CD14-positive monocyte (primary cell): ENCODE results near the gene UBE2H. TPM values are rescaled to one million over a fixed set of nuclear protein-coding genes. Genes with fewer than 3 reads are reported as not detected.
"Not testable (repeated sequence)": the region's sequence is repeated elsewhere in the genome, so short reads cannot be mapped to it uniquely, and the experiment has no call there.

Experiments
- DNase-seq, 3 donors: peaks; one replicate each; pipeline ENCODE4 v3.0.0-alpha.2; 2011 to 2022
- H2AFZ ChIP-seq: 2 replicates; pipeline ENCODE4 v1.6.0; 2012; ENCODE audit warnings: mild to moderate bottlenecking, low read depth, low read length, inconsistent platforms; ENCODE audit not compliant: insufficient read depth, poor library complexity, severe bottlenecking
- H3K27ac ChIP-seq, 2 donors: 1 replicate in 1 of 2; 2 replicates in 1 of 2; pipeline ENCODE4 v1.5.1; 2012 to 2013; ENCODE audit warnings: low read length in 2 of 2, control low read depth in 1 of 2, inconsistent platforms in 1 of 2, low read depth in 1 of 2, mild to moderate bottlenecking in 1 of 2
- H3K27me3 ChIP-seq, 2 donors: one replicate each; pipeline versions ENCODE4 v1.6.0 to v1.6.1; 2011 to 2013; ENCODE audit warnings: low read length in 2 of 2; ENCODE audit not compliant: control insufficient read depth in 2 of 2, insufficient read depth in 2 of 2
- H3K36me3 ChIP-seq, 2 donors: replicated peaks in 1 of 2; 1 replicate in 1 of 2; 2 replicates in 1 of 2; pipeline versions ENCODE4 v1.5.1 to v1.6.1; 2012 to 2013; ENCODE audit warnings: low read length in 2 of 2, control low read depth in 1 of 2, inconsistent platforms in 1 of 2, mild to moderate bottlenecking in 1 of 2; ENCODE audit not compliant: insufficient read depth in 2 of 2, control insufficient read depth in 1 of 2
- H3K4me1 ChIP-seq, 2 donors: 1 replicate in 1 of 2; 2 replicates in 1 of 2; pipeline versions ENCODE4 v1.5.1 to v1.6.1; 2012 to 2013; ENCODE audit warnings: low read length in 2 of 2, control low read depth in 1 of 2, inconsistent platforms in 1 of 2, mild to moderate bottlenecking in 1 of 2, moderate library complexity in 1 of 2; ENCODE audit not compliant: insufficient read depth in 2 of 2, control insufficient read depth in 1 of 2
- H3K4me2 ChIP-seq: replicated peaks from 2 replicates; pipeline ENCODE3; 2012; ENCODE audit warnings: low read length, moderate library complexity, mild to moderate bottlenecking; ENCODE audit not compliant: poor library complexity, severe bottlenecking; ENCODE audit errors: extremely low read depth
- H3K4me3 ChIP-seq, 3 experiments: fragments of 200-600 bp in 1 of 3; sonication (generic) in 1 of 3; replicated peaks in 1 of 3; 1 replicate in 2 of 3; 2 replicates in 1 of 3; pipeline ENCODE4 v1.5.1; 2011 to 2013; ENCODE audit warnings: low read length in 3 of 3, mild to moderate bottlenecking in 3 of 3, control low read depth in 2 of 3, low read depth in 2 of 3, inconsistent platforms in 1 of 3, moderate library complexity in 1 of 3
- H3K79me2 ChIP-seq: 2 replicates; pipeline ENCODE4 v1.6.0; 2012; ENCODE audit warnings: mild to moderate bottlenecking, control low read depth, inconsistent platforms, low read length, moderate library complexity; ENCODE audit not compliant: insufficient read depth
- H3K9ac ChIP-seq: 2 replicates; pipeline ENCODE4 v1.6.0; 2017; ENCODE audit warnings: low read length, mild to moderate bottlenecking; ENCODE audit not compliant: insufficient read depth, poor library complexity, severe bottlenecking
- H3K9me3 ChIP-seq, 2 donors: replicated peaks in 1 of 2; 1 replicate in 1 of 2; 2 replicates in 1 of 2; pipeline versions ENCODE4 v1.5.1 to v1.6.1; 2012 to 2013; ENCODE audit warnings: low read length in 2 of 2, control low read depth in 1 of 2; ENCODE audit not compliant: control insufficient read depth in 1 of 2, insufficient read depth in 1 of 2
- H4K20me1 ChIP-seq: 2 replicates; pipeline ENCODE4 v1.6.0; 2012; ENCODE audit warnings: mild to moderate bottlenecking, low read length, control low read depth, moderate library complexity; ENCODE audit not compliant: insufficient read depth
- H3K27ac Mint-ChIP-seq, 7 donors: one replicate each; pipeline ENCODE4 v1.8.0; 2020; ENCODE audit warnings: mild to moderate bottlenecking in 7 of 7, mixed read lengths in 7 of 7, moderate library complexity in 6 of 7, inconsistent platforms in 2 of 7
- H3K27me3 Mint-ChIP-seq, 3 donors: one replicate each; pipeline ENCODE4 v1.8.0; 2021 to 2022; ENCODE audit warnings: low read depth in 3 of 3, mild to moderate bottlenecking in 3 of 3, mixed read lengths in 3 of 3, moderate library complexity in 3 of 3, inconsistent platforms in 1 of 3
- H3K36me3 Mint-ChIP-seq, 2 donors: one replicate each; pipeline ENCODE4 v1.8.0; 2020; ENCODE audit warnings: mixed read lengths in 2 of 2, inconsistent platforms in 1 of 2, mild to moderate bottlenecking in 1 of 2
- H3K4me1 Mint-ChIP-seq: one replicate; pipeline ENCODE4 v1.8.0; 2020; ENCODE audit warnings: mild to moderate bottlenecking, mixed read lengths
- H3K4me3 Mint-ChIP-seq, 2 donors: one replicate each; pipeline ENCODE4 v1.8.0; 2020; ENCODE audit warnings: mild to moderate bottlenecking in 2 of 2, mixed read lengths in 2 of 2, moderate library complexity in 1 of 2
- H3K9me3 Mint-ChIP-seq, 7 donors: one replicate each; pipeline ENCODE4 v1.8.0; 2020 to 2022; ENCODE audit warnings: mixed read lengths in 7 of 7, mild to moderate bottlenecking in 6 of 7, moderate library complexity in 6 of 7, inconsistent platforms in 2 of 7
- WGBS: methylation state at CpG from one replicate; pipeline ENCODE4 v1.1.5; 2013; ENCODE audit warnings: missing lambda C conversion rate; ENCODE audit not compliant: insufficient coverage; 5-methylcytosine and 5-hydroxymethylcytosine counted together
- intact Hi-C, 2 donors: fragments of 100-400 bp; cut with micrococcal nuclease; formaldehyde crosslinking; loops; one replicate each; pipeline versions ENCODE4 v1.15.0 to v1.15.1; 2023
- polyA plus RNA-seq, 3 donors: library from polyadenylated mRNA; depleted of rRNA in 1 of 3; unstranded in 2 of 3; stranded (reverse) in 1 of 3; fragments of 300-500 nt in 2 of 3; fragments of >200 nt in 1 of 3; fragmentation: Illumina TruSeq in 2 of 3; gene quantifications; 1 replicate in 2 of 3; 2 replicates in 1 of 3; pipeline ENCODE4 v1.2.3, GENCODE V29; 2012 to 2021
- TF ChIP-seq, protein P1 (sequence below): fragments of 200-600 bp; IDR thresholded peaks from one replicate; pipeline ENCODE4 v1.8.0; 2022; ENCODE audit warnings: antibody characterized with exemption, mild to moderate bottlenecking

The UBE2H gene
- polyA plus RNA-seq, 3 donors: 12.6 to 26.0 (median 16.0) TPM

DNA sequence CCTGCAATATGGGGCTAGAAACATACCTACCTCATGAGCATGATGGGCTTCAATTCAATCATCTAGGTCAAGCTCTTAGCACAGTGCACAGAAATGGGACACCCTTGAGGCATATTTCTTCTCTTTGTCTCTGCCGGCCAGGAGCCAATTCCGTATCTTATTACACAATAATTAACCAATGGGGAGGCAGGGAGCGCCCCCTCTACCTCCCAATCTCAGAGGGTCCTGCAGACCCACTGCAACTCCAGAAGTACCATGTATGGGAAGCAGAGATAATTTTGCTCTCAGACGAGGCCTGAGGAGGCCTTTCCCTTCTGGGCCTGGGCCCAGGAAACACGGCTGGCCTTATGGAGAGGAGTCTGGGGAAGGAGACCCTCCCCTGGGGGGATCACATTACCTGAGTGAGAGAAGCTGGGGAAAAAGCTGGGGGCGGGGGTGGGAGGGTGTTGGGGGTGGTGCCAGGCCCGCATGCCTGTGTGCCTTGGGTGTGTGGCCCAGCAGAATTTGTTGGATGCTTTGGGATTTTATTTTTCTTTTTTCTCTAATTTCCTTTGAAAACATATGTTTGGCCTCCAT is 155.5 kb downstream of the UBE2H start:
- H2AFZ ChIP-seq: no peak overlapping the region
- no peaks in the 10 kb centered on the region for H3K4me1 ChIP-seq
- no peak overlapping the region for H3K4me2 ChIP-seq
- H4K20me1 ChIP-seq: no peaks in the 10 kb centered on the region
- H3K27me3 ChIP-seq: peaks cover 0 to 4% of the 10 kb centered on the region in 2 donors
- no peaks in the 10 kb centered on the region for H3K4me1 Mint-ChIP-seq
- H3K27me3 Mint-ChIP-seq: peaks cover 4 to 22% (median 16%) of the 10 kb centered on the region in 3 donors
- no peak overlapping the region for H3K9ac ChIP-seq
- whole genome bisulfite sequencing: no CpG with 5 or more reads among the region's 7 CpGs
- no peak overlapping the region for H3K4me3 ChIP-seq
- no peaks in the 10 kb centered on the region for H3K9me3 ChIP-seq
- H3K36me3 ChIP-seq: no peaks in the 10 kb centered on the region
- DNase-seq: no peak
- peaks cover 0 to 2% (median 0%) of the 10 kb centered on the region in 7 donors for H3K9me3 Mint-ChIP-seq
- H3K27ac Mint-ChIP-seq: no peak overlapping the region
- H3K27ac ChIP-seq: no peak overlapping the region
- H3K79me2 ChIP-seq: no peaks in the 10 kb centered on the region
- no peak overlapping the region for H3K4me3 Mint-ChIP-seq
- no peaks in the 10 kb centered on the region for H3K36me3 Mint-ChIP-seq
- intact Hi-C loops: no loop called here
- TF ChIP-seq, protein P1, sequence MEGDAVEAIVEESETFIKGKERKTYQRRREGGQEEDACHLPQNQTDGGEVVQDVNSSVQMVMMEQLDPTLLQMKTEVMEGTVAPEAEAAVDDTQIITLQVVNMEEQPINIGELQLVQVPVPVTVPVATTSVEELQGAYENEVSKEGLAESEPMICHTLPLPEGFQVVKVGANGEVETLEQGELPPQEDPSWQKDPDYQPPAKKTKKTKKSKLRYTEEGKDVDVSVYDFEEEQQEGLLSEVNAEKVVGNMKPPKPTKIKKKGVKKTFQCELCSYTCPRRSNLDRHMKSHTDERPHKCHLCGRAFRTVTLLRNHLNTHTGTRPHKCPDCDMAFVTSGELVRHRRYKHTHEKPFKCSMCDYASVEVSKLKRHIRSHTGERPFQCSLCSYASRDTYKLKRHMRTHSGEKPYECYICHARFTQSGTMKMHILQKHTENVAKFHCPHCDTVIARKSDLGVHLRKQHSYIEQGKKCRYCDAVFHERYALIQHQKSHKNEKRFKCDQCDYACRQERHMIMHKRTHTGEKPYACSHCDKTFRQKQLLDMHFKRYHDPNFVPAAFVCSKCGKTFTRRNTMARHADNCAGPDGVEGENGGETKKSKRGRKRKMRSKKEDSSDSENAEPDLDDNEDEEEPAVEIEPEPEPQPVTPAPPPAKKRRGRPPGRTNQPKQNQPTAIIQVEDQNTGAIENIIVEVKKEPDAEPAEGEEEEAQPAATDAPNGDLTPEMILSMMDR: no peak

DNA sequence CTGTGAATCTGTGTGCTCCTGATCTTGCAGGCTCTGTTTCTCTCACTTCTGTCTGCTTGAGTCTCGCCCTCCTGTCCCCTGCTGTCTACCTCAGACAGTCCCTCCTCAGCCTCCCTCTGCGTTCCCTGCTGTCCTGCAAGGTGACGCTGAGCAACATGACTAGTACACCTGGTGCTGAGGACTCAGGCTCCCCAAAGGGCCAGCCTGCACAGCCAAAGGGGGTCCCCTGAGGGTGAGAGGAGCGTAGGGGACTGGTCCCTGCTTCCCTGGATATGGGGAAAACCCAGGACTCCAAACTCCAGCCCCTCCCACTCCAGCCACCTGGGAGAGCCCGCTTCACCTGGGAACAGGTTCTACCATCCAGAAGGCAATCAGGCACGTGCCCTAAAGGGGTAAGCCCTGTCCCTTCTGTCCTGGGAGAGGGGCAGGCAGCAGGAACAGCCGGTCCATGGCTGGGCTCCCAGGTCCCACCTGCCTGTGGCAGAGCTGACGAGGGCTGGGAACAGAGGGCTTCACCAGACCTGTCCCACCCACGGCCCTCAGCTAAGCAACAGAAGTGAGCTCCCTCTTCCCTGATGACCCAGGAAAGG is 156.5 kb downstream of the UBE2H start:
- WGBS: 92% methylated on average over 8 of the region's 9 CpGs
- intact Hi-C loops: no loop called here

DNA sequence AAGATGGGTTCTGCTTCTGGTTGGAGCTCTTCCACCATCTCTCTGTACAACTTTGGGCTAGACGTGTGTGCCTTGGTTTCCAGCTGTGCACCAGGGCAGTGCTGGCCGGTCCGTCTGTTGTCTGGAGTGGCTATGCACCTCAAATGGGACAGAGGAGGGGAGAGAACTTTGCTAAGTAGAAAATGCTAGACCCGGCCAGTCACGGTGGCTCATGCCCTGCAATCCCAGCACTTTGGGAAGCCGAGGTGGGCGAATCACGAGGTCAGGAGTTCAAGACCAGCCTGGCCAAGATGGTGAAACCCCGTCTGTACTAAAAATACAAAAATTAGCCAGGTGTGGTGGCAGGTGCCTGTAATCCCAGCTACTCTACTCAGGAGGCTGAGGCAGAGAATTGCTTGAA is 158.3 kb downstream of the UBE2H start:
- H3K4me3 ChIP-seq, H3K9me3 ChIP-seq, H4K20me1 ChIP-seq, H3K4me1 ChIP-seq, H3K4me3 Mint-ChIP-seq, DNase-seq, H3K27ac ChIP-seq, H3K27ac Mint-ChIP-seq, H3K4me1 Mint-ChIP-seq, H3K9me3 Mint-ChIP-seq, H3K4me2 ChIP-seq, H3K36me3 ChIP-seq, H3K36me3 Mint-ChIP-seq, H3K9ac ChIP-seq, intact Hi-C loops, H2AFZ ChIP-seq, H3K79me2 ChIP-seq: not testable (repeated sequence)
- peaks cover 0 to 21% of the 10 kb centered on the region in 2 donors for H3K27me3 ChIP-seq
- 90% methylated on average over 7 of the region's 9 CpGs for WGBS
- H3K27me3 Mint-ChIP-seq: peaks cover 17 to 38% (median 30%) of the 10 kb centered on the region in 3 donors

More for the DNA sequence above, 156.5 kb downstream of the UBE2H start:
- Mint-ChIP-seq H3K4me3 (no peak overlapping the region), H3K4me1 (no peaks in the 10 kb centered on the region), H3K27me3 (peaks cover 7 to 24% (median 23%) of the 10 kb centered on the region in 3 donors), H3K36me3 (no peaks in the 10 kb centered on the region), H3K27ac (no peak overlapping the region), H3K9me3 (no peaks in the 10 kb centered on the region)
- H3K9me3 ChIP-seq: no peaks in the 10 kb centered on the region
- no peaks in the 10 kb centered on the region for H4K20me1 ChIP-seq
- H3K79me2 ChIP-seq: no peaks in the 10 kb centered on the region
- H3K36me3 ChIP-seq: no peaks in the 10 kb centered on the region
- no peak for DNase-seq
- TF ChIP-seq, protein P1: no peak
- H3K4me3 ChIP-seq: no peak overlapping the region
- no peak overlapping the region for H3K9ac ChIP-seq
- no peak overlapping the region for H2AFZ ChIP-seq
- H3K4me2 ChIP-seq: no peak overlapping the region
- no peaks in the 10 kb centered on the region for H3K4me1 ChIP-seq
- H3K27ac ChIP-seq: no peak overlapping the region
- peaks cover 0 to 5% of the 10 kb centered on the region in 2 donors for H3K27me3 ChIP-seq
